GM13977 (cell line): ENCODE results near the gene PKLR.

Experiments used
- DNase-seq: peaks from one replicate; pipeline ENCODE4 v3.0.0; 2012; ENCODE audit warnings: low spot score
- in situ Hi-C: fragments of 300-500 bp; cut with MboI; formaldehyde crosslinking; loops from one replicate; pipeline ENCODE4 v1.12.0; 2022; ENCODE audit warnings: low sequenced_read_pairs, low pct_unique_long_range_greater_than_20kb, mixed read lengths, inconsistent platforms; ENCODE audit not compliant: unreplicated experiment
- TF ChIP-seq, protein P1 (sequence below): IDR thresholded peaks from 2 replicates; pipeline ENCODE4 v1.5.1; 2012; ENCODE audit warnings: mild to moderate bottlenecking, control low read depth; ENCODE audit not compliant: insufficient read depth; ENCODE audit errors: extremely low read depth, missing control alignments

PKLR gene

DNA sequence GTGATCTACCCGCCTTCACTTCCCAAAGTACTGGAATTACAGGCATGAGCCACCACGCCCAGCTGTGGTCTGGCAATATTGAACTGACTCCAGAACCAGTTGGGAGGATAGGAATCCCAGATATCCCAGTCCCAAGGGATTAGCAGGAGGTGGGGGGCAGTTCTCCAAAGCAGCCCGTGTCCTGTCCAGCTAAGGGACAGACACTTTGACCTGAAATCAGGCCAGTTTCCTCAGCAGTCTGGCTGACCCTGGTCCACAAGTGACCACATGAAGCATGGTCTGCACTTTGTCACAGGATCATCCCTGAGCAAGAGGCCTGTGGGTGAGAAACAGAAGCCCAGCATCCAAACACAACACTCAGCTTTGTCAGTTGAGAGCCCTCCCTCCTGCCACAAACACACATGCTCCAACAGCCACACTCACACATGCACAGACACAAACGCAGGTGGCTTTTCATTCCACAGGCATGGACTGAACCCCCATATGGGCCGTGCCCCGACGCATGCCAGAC lies 4.7 kb upstream of the PKLR start:
- no peak for DNase-seq
- TF ChIP-seq, protein P1, sequence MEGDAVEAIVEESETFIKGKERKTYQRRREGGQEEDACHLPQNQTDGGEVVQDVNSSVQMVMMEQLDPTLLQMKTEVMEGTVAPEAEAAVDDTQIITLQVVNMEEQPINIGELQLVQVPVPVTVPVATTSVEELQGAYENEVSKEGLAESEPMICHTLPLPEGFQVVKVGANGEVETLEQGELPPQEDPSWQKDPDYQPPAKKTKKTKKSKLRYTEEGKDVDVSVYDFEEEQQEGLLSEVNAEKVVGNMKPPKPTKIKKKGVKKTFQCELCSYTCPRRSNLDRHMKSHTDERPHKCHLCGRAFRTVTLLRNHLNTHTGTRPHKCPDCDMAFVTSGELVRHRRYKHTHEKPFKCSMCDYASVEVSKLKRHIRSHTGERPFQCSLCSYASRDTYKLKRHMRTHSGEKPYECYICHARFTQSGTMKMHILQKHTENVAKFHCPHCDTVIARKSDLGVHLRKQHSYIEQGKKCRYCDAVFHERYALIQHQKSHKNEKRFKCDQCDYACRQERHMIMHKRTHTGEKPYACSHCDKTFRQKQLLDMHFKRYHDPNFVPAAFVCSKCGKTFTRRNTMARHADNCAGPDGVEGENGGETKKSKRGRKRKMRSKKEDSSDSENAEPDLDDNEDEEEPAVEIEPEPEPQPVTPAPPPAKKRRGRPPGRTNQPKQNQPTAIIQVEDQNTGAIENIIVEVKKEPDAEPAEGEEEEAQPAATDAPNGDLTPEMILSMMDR, result no peak
- in situ Hi-C loops, result no loop called here

DNA sequence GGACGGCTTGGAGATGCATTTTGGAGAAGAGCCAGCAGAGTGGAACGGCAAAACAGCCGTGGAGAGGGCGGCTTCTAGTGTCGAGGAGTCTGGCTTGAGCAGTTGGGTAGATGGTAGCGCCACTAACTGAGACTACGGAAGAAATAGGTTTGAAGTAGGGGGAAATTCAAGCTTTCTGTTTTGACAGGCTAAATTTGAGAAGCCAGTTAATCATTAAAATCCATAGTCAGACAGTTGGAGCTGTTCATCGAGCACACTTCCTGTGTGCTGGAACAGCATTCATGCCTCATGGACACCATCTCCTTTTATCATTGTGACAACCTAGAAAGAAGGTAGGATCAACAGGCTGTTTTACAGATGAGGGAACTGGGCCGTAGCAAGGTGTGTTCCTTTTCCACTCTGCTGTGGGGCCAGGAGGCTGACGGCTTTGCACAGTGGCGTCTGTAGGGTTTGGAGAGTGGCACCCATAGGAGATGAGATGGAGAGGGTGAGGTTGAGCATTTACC lies 3.4 kb upstream of the PKLR start:
- TF ChIP-seq, protein P1, result no peak
- no peak for DNase-seq
- in situ Hi-C loops, result no loop called here

DNA sequence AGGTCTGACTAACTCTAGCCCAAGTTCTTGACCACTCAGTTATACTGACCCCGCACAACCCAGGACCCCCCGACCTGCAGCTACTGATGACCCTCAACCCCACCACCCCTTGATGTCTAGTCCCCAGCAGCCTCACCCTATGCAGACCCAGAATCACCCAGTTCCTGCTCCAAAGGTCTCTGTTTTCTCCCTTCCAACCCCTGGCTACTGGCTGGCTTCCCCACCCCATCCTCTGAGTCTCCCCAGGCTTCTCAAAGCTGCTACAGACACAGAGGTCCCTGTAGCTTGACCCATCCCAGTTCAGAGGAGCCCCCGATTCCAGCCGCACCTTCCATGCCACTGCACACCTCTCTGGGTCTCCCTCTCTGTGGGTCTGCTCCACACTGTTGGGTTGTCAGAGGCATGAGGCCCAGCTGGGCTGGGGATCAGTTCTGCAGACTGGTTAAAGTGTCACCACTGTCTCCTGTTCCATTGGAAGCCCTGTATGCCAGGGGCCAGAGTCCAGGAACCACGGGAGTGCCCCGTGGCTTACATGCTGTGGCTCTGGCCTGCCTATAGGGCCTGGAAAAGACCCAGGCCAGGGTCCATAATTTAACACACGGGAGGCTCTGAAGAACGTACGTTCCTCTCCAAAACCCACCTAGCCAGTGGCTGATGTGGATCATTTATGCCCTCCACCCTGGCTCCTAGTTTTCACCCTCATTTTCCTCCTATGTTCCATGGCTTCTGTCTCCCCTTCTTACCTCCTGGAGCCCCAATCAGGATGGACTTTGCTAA lies 497 bp downstream of the PKLR start:
- no peak for DNase-seq
- TF ChIP-seq, protein P1, result no peak
- in situ Hi-C loops, result no loop called here

DNA sequence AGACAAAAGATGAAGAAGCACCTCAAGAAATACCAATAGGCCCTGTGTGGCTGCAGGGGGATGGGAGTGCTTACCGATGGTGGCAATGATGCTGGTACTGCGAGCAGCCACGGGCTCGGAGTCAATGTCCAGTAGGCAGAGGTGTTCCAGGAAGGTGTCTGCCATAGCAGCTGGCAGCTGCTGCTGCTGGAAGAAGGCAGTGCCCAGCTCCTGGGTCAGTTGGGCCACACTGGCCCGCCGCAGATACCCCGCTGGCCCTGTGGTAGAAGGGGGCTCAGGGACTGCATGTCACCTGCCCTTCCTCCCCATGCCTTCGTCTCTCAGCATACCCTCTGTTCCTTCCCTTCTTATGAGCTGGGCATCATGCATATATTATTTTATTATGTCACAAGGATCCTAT lies 1.2 kb downstream of the PKLR start:
- TF ChIP-seq, protein P1, result no peak
- in situ Hi-C loops, result no loop called here
- DNase-seq, result no peak

DNA sequence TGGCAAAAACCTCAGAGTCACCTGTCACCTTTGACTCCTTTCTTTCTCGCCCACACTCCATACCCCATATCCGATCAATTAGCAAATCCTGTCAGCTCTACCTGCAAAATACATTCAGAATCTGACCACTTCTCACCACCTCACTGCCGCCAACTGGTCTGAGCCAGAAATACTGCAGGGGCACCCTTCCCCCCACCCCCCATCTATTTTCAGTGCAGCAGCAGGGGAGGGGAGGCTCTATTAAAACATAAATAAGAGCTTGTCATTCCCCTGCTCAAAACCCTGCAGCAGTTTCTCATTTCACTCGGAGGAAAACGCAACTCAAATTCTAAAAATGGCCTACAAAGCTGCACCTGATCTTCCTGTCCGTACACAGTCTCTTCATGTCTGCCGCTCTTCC lies 3.9 kb downstream of the PKLR start:
- TF ChIP-seq, protein P1, result no peak
- no peak for DNase-seq
- in situ Hi-C loops, result no loop called here

DNA sequence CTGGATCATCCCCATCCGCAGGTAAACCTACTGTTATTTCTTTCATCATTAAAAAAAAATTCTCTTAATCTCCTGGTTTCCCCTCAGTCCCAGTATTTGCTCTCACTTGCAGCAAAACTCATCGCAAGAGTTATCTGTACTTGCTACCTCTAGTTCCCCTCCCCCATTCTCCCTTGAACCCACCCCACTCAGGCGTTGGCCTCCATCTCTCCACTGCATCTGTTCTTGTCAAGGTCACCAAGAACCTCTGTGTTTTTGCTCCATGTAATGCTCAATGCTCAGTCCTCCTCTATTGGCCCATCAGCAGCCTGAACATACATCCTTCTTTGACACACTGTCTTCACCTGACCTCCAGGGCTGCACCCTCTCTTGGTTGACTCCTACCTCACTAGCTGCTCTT lies 4.6 kb downstream of the PKLR start:
- TF ChIP-seq, protein P1, result no peak
- no peak for DNase-seq
- in situ Hi-C loops, result no loop called here
